Lung (tissue), 12 donors: Measurements from ENCODE around the gene GDAP1L1. TPM values are rescaled to one million over a fixed set of nuclear protein-coding genes. Genes with fewer than 3 reads are reported as not detected.
A peak's percentile ranks its signal among the peaks of the same experiment; 100 is the strongest.

Experiments used
- ATAC-seq: fragments of 200-7000 bp; cut with Tn5 transposase; one replicate; pipeline ENCODE4 v1.9.1; 2020; ENCODE audit warnings: moderate number of reproducible peaks; ENCODE audit not compliant: insufficient read depth, low FRiP score
- DNase-seq, 3 donors: peaks; one replicate each; pipeline ENCODE4 v3.0.0-alpha.2; 2013 to 2017
- H3K27ac ChIP-seq, 2 donors: one replicate each; pipeline ENCODE4 v1.5.1; 2013; ENCODE audit warnings: mild to moderate bottlenecking in 2 of 2, moderate library complexity in 2 of 2, control low read depth in 1 of 2, inconsistent platforms in 1 of 2, low read depth in 1 of 2, low read length in 1 of 2
- H3K27me3 ChIP-seq, 3 donors: one replicate each; pipeline ENCODE4 v1.5.1; 2013; ENCODE audit warnings: low read length in 2 of 3; ENCODE audit not compliant: control insufficient read depth in 3 of 3, insufficient read depth in 3 of 3
- H3K36me3 ChIP-seq, 4 donors: one replicate each; pipeline ENCODE4 v1.5.1; 2013; ENCODE audit warnings: low read length in 4 of 4, mild to moderate bottlenecking in 1 of 4, moderate library complexity in 1 of 4; ENCODE audit not compliant: control insufficient read depth in 4 of 4, insufficient read depth in 4 of 4
- H3K4me1 ChIP-seq, 5 donors: one replicate each; pipeline ENCODE4 v1.5.1; 2013; ENCODE audit warnings: low read length in 5 of 5, mild to moderate bottlenecking in 2 of 5, moderate library complexity in 1 of 5; ENCODE audit not compliant: control insufficient read depth in 5 of 5, insufficient read depth in 5 of 5
- H3K4me3 ChIP-seq: one replicate; pipeline ENCODE4 v1.5.1; 2013; ENCODE audit warnings: mild to moderate bottlenecking, control low read depth, moderate library complexity
- H3K9ac ChIP-seq, 2 donors: one replicate each; pipeline ENCODE4 v1.5.1; 2013; ENCODE audit warnings: low read length in 2 of 2, control low read depth in 1 of 2; ENCODE audit not compliant: insufficient read depth in 1 of 2
- H3K9me3 ChIP-seq, 4 donors: one replicate each; pipeline ENCODE4 v1.5.1; 2013; ENCODE audit warnings: low read length in 3 of 4, mild to moderate bottlenecking in 1 of 4, moderate library complexity in 1 of 4; ENCODE audit not compliant: control insufficient read depth in 4 of 4, insufficient read depth in 3 of 4
- CTCF ChIP-seq: IDR thresholded peaks from 2 replicates; pipeline ENCODE4 v1.5.1; 2012; ENCODE audit warnings: mild to moderate bottlenecking; ENCODE audit errors: control extremely low read depth, extremely low read depth
- WGBS, 2 donors: extraction: QIAGEN DNeasy Blood & Tissue Kit; methylation state at CpG; one replicate each; pipeline ENCODE4 v1.1.7; 2013; 5-methylcytosine and 5-hydroxymethylcytosine counted together
- polyA plus RNA-seq, 2 donors: library from polyadenylated mRNA; stranded (reverse); fragments of 200-250 nt; gene quantifications; one replicate each; pipeline ENCODE4 v1.2.1, GENCODE V29; 2013
- total RNA-seq, 2 donors: library from RNA; depleted of rRNA in 1 of 2; stranded (reverse); fragments of >200 nt in 1 of 2; gene quantifications; one replicate each; pipeline ENCODE4 v1.2.1, GENCODE V29; 2014 to 2021
- donor health status: control.
- donor health status: control.
- donor health status: Bipolar disorder and iron deficiency.
- donor health status: healthy.
- donor health status: DM: yes; HTN: yes; CAD: no.

The GDAP1L1 gene
- total and polyA plus RNA-seq, 4 donors = 0.02 to 0.10 TPM; not detected in 2

GRCh38 chr20:44241796-44242195, 5.3 kb upstream of the GDAP1L1 start:
- peaks cover 0 to 4% (median 0%) of the 10 kb centered on the region in 4 donors for H3K9me3 ChIP-seq

DNA sequence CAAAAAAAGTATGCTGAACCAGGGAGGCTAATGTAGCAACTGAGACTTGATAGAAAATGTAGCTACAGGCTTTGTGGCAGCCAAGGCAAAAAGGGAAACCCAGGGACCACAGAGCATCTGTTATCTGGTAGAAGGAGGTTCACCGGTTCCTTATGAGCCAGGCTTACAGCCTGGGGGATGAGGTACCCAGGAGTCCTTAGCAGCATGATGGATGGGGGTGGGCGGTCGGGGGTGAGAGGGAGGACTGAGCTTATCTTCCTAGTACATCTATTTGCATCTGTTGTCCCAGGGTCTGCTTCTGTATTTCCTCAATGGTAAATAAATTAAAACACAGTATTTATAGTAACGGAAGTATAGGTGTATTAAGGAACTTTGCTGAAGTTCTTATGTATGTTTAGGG, 1.1 kb upstream of the GDAP1L1 start:
- Histone ChIP-seq H3K9ac (no peak overlapping the region), H3K27ac (no peak overlapping the region), H3K36me3 (no peaks in the 10 kb centered on the region), H3K4me1 (peaks cover 0 to 3% (median 0%) of the 10 kb centered on the region in 5 donors), H3K4me3 (no peak overlapping the region), H3K9me3 (peaks cover 0 to 4% (median 0%) of the 10 kb centered on the region in 4 donors), H3K27me3 (peaks cover 0 to 27% (median 14%) of the 10 kb centered on the region in 3 donors)
- 49 to 64% methylated on average over 4 of the region's 4 CpGs for WGBS, 2 donors
- no peak for DNase-seq
- no peak for TF ChIP-seq CTCF
- no peak for ATAC-seq

More at GRCh38 chr20:44241796-44242195, 5.3 kb upstream of the GDAP1L1 start:
- ATAC-seq = no peak
- H3K4me3 ChIP-seq = no peak overlapping the region
- no peaks in the 10 kb centered on the region for H3K36me3 ChIP-seq
- no peak for DNase-seq
- H3K27me3 ChIP-seq = peaks cover 0 to 12% (median 12%) of the 10 kb centered on the region in 3 donors
- no peak overlapping the region for H3K27ac ChIP-seq
- TF ChIP-seq CTCF = no peak
- H3K4me1 ChIP-seq = no peaks in the 10 kb centered on the region
- no peak overlapping the region for H3K9ac ChIP-seq
- 95 to 96% methylated on average over 2 of the region's 2 CpGs for WGBS, 2 donors

GRCh38 chr20:44247586-44248409, 690 bp downstream of the GDAP1L1 start:
- H3K27ac ChIP-seq = no peak overlapping the region
- TF ChIP-seq CTCF = no peak
- no peak for ATAC-seq
- 7 to 8% methylated on average over 30 to 31 of the region's 31 CpGs for WGBS, 2 donors
- peak; percentile 57 to 66 (median 62) for DNase-seq
- H3K36me3 ChIP-seq = no peaks in the 10 kb centered on the region
- H3K4me3 ChIP-seq = no peak overlapping the region
- H3K4me1 ChIP-seq = peaks cover 0 to 3% (median 0%) of the 10 kb centered on the region in 5 donors
- peaks cover 0 to 27% (median 14%) of the 10 kb centered on the region in 3 donors for H3K27me3 ChIP-seq
- no peaks in the 10 kb centered on the region for H3K9me3 ChIP-seq
- no peak overlapping the region for H3K9ac ChIP-seq
